Measurements from ENCODE around the gene PRPF38B. TPM values are rescaled to one million over a fixed set of nuclear protein-coding genes. Genes with fewer than 3 reads are reported as not detected.
"Not testable (repeated sequence)": the region's sequence is repeated elsewhere in the genome, so short reads cannot be mapped to it uniquely, and the experiment has no call there.

PRPF38B gene
- total RNA-seq, 2 experiments from 2014 or later, result 50.4 to 52.2 TPM

DNA sequence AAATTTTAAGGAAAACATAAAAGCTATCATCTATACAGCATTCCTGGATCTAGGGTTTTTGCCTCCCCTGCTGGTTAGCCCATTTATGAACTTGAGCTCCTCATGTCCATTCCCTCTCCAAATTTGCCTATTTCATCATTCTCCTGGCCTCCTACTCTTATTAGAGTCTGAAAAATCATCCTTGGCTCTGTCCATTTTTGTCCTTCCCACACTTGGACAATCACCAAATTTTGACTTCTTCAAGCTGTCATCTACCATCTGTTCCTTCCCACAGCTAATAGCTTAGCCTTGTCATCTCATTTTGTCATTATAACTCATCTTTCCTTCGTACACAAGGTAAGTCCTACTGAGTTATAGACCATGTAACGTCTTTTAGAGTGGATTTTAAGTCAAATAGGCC, 29.0 kb upstream of the PRPF38B start:
- CTCF ChIA-PET, result interaction anchor here (1.4 to 1.9 kb wide), 2 partner anchors 19 to 103 kb away, joined by 5 to 6 read pairs; partner anchors contain the start of gene EEIG2
- peaks cover 1% of the 10 kb centered on the region for H3K36me3 Mint-ChIP-seq (ENCODE audit: low read depth)
- H3K4me1 Mint-ChIP-seq (ENCODE audit: low read depth), result peaks cover 25% of the 10 kb centered on the region
- intact Hi-C loops (cut with micrococcal nuclease), result loop anchor here (5.0 kb wide), 3 partner anchors 214 to 429 kb away; partner anchors contain the start of genes CLCC1, GPSM2 and TMEM167B
- no peak for DNase-seq
- H3K9me3 Mint-ChIP-seq, result no peaks in the 10 kb centered on the region
- H3K27ac Mint-ChIP-seq, result no peak overlapping the region
- no peak overlapping the region for H3K4me3 Mint-ChIP-seq
- no peaks in the 10 kb centered on the region for H3K27me3 Mint-ChIP-seq (ENCODE audit: low read depth)

DNA sequence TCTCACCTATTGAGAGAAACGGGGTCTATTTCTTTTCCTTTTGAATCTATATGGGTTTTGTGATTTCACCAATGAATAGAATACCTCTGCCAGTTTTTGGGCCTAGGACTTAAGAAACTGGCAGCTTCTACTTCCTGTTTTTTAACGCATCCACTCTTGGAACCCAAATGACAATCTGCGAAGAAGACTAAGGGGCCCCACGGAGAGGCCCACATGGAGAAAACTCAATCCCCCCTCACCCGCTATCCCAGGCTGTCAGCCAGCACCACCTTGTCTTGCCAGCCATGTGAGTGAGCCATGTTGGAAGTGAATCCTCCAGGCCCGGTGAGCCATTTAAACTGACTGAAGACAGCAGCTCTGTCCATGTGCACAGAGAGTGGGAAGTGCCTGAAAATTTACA, 27.6 kb upstream of the PRPF38B start:
- H3K4me1 Mint-ChIP-seq (ENCODE audit: low read depth), result peaks cover 25% of the 10 kb centered on the region
- peaks cover 1% of the 10 kb centered on the region for H3K36me3 Mint-ChIP-seq (ENCODE audit: low read depth)
- H3K4me3 Mint-ChIP-seq, result no peak overlapping the region
- intact Hi-C loops (cut with micrococcal nuclease), result loop anchor here (5.0 kb wide), 3 partner anchors 213 to 428 kb away; partner anchors contain the start of genes CLCC1, GPSM2 and TMEM167B
- no peak overlapping the region for H3K27ac Mint-ChIP-seq
- no peaks in the 10 kb centered on the region for H3K27me3 Mint-ChIP-seq (ENCODE audit: low read depth)
- CTCF ChIA-PET, result interaction anchor here (0.7 to 1.3 kb wide), 2 partner anchors 21 to 105 kb away, joined by 3 read pairs; partner anchors contain the start of gene EEIG2
- DNase-seq, result no peak
- no peaks in the 10 kb centered on the region for H3K9me3 Mint-ChIP-seq

DNA sequence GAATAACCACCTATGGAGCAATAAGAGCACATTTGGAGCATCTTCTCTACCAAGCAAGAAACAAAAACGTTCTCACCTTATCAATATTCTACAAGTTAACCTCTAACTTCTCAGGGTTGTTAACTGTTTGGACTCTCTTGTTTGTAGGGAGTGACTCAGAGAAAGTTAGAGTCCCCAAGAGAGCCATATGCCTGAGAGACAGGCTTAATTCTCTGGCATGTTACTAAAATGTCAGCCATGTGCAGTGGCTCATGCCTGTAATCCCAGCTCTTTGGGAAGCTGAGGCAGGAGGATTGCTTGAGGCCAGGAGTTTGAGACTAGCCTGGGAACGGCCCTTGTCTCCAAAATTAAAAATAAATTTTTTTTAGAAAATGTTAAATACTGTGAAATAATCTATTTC, 27.0 kb upstream of the PRPF38B start:
- H3K4me3 Mint-ChIP-seq, result no peak overlapping the region
- no peaks in the 10 kb centered on the region for H3K9me3 Mint-ChIP-seq
- H3K27me3 Mint-ChIP-seq (ENCODE audit: low read depth), result no peaks in the 10 kb centered on the region
- CTCF ChIA-PET, result interaction anchor here (0.7 to 1.3 kb wide), 3 partner anchors 21 to 106 kb away, joined by 3 to 4 read pairs (median 3); partner anchors contain the start of gene EEIG2
- H3K4me1 Mint-ChIP-seq (ENCODE audit: low read depth), result peaks cover 25% of the 10 kb centered on the region
- intact Hi-C loops (cut with micrococcal nuclease), result no loop called here
- DNase-seq, result no peak
- H3K36me3 Mint-ChIP-seq (ENCODE audit: low read depth), result peaks cover 1% of the 10 kb centered on the region
- no peak overlapping the region for H3K27ac Mint-ChIP-seq

DNA sequence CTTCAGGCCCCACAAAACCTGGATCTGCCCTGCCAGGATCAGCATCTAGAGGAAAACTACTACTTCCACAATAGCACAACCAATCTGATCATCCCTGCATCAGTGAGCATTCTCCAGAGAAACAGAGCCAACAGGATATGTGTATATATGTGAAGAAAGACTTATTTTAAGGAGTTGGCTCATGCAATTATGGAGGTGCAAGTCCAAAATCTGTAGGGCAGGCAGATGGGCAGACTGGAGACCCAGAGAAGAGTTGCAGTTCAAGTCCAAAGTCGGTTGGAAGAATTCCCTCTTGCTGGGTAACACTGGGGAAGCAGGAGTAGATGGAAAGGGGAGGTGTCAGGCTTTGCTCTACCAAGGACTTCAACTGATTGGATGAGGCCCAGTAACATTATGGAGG, 26.3 kb upstream of the PRPF38B start:
- Mint-ChIP-seq H3K9me3 (no peaks in the 10 kb centered on the region), H3K27me3 (ENCODE audit: low read depth) (no peaks in the 10 kb centered on the region), H3K4me1 (ENCODE audit: low read depth) (peaks cover 22% of the 10 kb centered on the region), H3K27ac (no peak overlapping the region), H3K36me3 (ENCODE audit: low read depth) (peaks cover 1% of the 10 kb centered on the region), H3K4me3 (no peak overlapping the region)
- CTCF ChIA-PET, result interaction anchor here (0.7 to 1.3 kb wide), 2 partner anchors 22 to 106 kb away, joined by 3 to 4 read pairs; partner anchors contain the start of gene EEIG2
- intact Hi-C loops (cut with micrococcal nuclease), result no loop called here
- no peak for DNase-seq

DNA sequence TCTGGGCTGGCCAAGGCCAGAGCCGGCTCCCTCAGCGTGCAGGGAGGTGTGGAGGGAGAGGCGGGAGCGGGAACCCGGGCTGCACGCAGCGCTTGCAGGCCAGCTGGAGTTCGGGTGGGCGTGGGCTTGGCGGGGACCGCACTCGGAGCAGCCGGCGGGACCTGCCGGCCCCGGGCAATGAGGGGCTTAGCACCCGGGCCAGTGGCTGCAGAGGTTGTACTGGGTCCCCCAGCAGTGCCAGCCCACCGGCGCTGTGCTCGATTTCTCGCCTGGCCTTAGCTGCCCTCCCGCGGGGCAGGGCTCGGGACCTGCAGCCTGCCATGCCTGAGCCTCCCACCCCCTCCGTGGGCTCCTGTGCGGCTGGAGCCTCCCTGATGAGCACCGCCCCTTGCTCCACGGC, 24.7 kb upstream of the PRPF38B start:
- CTCF ChIA-PET; H3K27ac Mint-ChIP-seq; H3K27me3 Mint-ChIP-seq (ENCODE audit: low read depth); H3K36me3 Mint-ChIP-seq (ENCODE audit: low read depth); DNase-seq; intact Hi-C loops (cut with micrococcal nuclease); H3K4me3 Mint-ChIP-seq; H3K9me3 Mint-ChIP-seq: not testable (repeated sequence)
- H3K4me1 Mint-ChIP-seq (ENCODE audit: low read depth), result peaks cover 19% of the 10 kb centered on the region

DNA sequence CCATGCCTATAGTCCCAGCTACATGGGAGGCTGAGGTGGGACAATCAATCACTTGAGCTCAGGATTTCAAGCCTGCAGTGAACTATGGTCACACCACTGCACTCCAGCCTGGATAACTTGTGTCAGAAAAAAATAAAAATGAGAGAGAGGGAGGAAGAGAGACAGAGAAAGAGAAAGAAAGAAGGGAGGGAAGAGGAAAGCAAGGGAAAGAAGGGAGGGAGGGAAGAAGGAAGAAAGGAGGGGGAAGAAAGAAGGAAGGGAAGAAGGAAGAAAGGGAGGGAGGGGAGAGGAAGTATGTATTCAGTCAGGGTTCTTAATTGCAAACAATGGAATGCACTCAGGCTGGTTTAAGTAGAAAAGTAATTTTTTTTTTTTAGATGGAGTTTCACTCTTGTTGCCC, 23.3 kb upstream of the PRPF38B start:
- H3K36me3 Mint-ChIP-seq (ENCODE audit: low read depth), result no peaks in the 10 kb centered on the region
- DNase-seq, result no peak
- H3K4me3 Mint-ChIP-seq, result no peak overlapping the region
- CTCF ChIA-PET, result interaction anchor here (0.7 to 1.4 kb wide), 2 partner anchors 22 to 25 kb away, joined by 3 to 5 read pairs; no protein-coding TSS in a partner anchor
- H3K4me1 Mint-ChIP-seq (ENCODE audit: low read depth), result peaks cover 11% of the 10 kb centered on the region
- H3K27me3 Mint-ChIP-seq (ENCODE audit: low read depth), result no peaks in the 10 kb centered on the region
- no peak overlapping the region for H3K27ac Mint-ChIP-seq
- H3K9me3 Mint-ChIP-seq, result no peaks in the 10 kb centered on the region
- intact Hi-C loops (cut with micrococcal nuclease), result no loop called here

DNA sequence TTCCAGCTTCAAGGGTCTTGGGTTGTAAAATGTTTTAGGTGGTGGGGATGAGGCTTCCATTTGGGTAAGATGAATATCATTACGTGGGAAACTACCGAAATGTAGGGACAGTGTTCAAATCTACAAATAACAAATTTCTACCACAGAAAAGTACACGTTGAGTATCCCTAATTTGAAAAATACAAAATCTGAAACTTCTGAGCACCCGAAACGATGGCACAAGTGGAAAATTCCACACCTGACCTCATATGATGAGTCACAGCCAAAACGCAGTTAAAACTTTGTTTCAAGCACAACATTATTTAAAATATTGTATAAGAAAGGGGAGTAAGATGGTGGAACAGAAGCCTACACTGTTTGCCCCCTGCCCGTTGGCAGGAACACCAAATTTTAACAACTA, 22.4 kb upstream of the PRPF38B start:
- H3K36me3 Mint-ChIP-seq (ENCODE audit: low read depth), result no peaks in the 10 kb centered on the region
- no peak overlapping the region for H3K4me3 Mint-ChIP-seq
- intact Hi-C loops (cut with micrococcal nuclease), result no loop called here
- peaks cover 11% of the 10 kb centered on the region for H3K4me1 Mint-ChIP-seq (ENCODE audit: low read depth)
- CTCF ChIA-PET, result interaction anchor here (1.4 kb wide), 1 partner anchor 26 kb away, joined by 3 read pairs; no protein-coding TSS in a partner anchor
- H3K27ac Mint-ChIP-seq, result no peak overlapping the region
- no peaks in the 10 kb centered on the region for H3K27me3 Mint-ChIP-seq (ENCODE audit: low read depth)
- DNase-seq, result no peak
- no peaks in the 10 kb centered on the region for H3K9me3 Mint-ChIP-seq

DNA sequence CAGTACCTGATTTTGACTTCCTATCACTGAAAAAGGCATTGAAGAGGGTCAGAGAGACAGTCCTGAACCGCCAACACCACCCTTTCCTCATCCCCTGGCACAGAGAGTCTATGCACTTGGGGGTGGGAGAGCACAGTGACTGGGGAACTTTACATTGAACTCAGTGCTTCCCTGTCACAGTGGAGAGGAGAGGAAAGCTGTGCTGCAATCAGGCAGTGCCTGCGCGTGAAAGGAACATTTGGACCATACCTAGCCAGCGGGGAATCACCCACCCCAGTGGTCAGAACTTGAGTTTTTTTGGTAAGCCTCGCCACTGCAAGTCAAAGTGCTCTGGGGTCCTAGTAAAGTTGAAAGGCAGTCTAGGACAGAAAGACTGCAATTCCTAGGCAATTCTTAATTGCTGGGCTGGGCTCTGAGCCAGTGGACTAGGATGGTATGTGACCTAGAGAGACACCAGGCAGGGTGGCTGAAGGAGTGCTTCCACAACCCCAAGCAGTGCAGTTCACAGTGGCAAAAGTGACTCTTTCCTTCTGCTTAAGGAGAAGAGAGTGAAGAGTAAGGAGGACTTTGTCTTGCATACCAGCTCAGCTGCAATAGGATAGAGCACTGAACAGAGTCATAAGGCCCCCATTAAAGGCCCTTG, 21.9 kb upstream of the PRPF38B start:
- Mint-ChIP-seq H3K4me1 (ENCODE audit: low read depth) (peaks cover 11% of the 10 kb centered on the region), H3K9me3 (no peaks in the 10 kb centered on the region), H3K4me3 (no peak overlapping the region), H3K36me3 (ENCODE audit: low read depth) (no peaks in the 10 kb centered on the region), H3K27me3 (ENCODE audit: low read depth) (no peaks in the 10 kb centered on the region), H3K27ac (no peak overlapping the region)
- no peak for DNase-seq
- intact Hi-C loops (cut with micrococcal nuclease), result no loop called here
- CTCF ChIA-PET, result no interaction called here

DNA sequence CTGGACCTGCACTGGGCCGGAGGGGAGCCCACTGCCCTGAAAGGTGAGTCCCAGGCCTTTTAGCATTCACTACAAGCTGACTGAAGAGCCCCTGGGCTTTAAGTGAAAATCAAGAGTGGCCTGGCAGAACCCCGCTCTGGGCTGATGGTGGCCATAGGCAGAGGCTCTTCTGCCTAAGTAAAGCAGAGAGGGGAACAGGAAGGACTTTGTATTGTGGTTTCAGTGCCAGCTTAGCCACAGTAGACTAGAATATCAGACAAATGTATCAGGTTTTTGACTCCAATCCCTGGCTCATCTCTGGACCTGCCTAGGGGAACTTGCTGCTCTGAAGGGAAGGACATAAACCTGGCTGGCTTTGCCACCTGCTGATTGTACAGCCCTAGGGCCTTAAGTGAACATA, 21.0 kb upstream of the PRPF38B start:
- no peak overlapping the region for H3K27ac Mint-ChIP-seq
- no peak overlapping the region for H3K4me3 Mint-ChIP-seq
- H3K27me3 Mint-ChIP-seq (ENCODE audit: low read depth), result no peaks in the 10 kb centered on the region
- H3K9me3 Mint-ChIP-seq, result no peaks in the 10 kb centered on the region
- CTCF ChIA-PET, result no interaction called here
- intact Hi-C loops (cut with micrococcal nuclease), result no loop called here
- H3K4me1 Mint-ChIP-seq (ENCODE audit: low read depth), result peaks cover 11% of the 10 kb centered on the region
- H3K36me3 Mint-ChIP-seq (ENCODE audit: low read depth), result no peaks in the 10 kb centered on the region
- no peak for DNase-seq

DNA sequence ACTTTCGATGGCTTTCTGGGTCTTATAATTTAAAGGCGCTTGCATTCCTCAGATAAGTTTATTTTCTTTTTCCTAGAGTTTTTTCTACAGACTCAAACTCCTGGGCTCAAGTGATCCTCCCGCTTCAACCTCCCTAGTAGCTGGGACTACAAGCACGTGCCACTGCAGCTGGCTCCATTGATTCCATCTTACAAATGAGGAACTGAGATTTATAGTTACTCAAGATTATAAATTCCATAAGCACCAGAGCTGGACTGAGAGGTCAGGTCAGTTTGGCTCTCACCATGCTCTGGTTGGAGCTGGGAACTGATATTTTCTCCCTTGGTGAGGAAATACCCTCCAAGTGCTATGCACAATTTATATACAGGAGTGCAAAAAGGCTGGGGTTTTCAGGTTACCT, 13.4 kb upstream of the PRPF38B start:
- CTCF ChIA-PET, result no interaction called here
- Mint-ChIP-seq H3K27me3 (ENCODE audit: low read depth) (no peaks in the 10 kb centered on the region), H3K4me1 (ENCODE audit: low read depth) (peaks cover 11% of the 10 kb centered on the region), H3K27ac (no peak overlapping the region), H3K9me3 (no peaks in the 10 kb centered on the region), H3K36me3 (ENCODE audit: low read depth) (no peaks in the 10 kb centered on the region), H3K4me3 (no peak overlapping the region)
- no peak for DNase-seq
- intact Hi-C loops (cut with micrococcal nuclease), result no loop called here

DNA sequence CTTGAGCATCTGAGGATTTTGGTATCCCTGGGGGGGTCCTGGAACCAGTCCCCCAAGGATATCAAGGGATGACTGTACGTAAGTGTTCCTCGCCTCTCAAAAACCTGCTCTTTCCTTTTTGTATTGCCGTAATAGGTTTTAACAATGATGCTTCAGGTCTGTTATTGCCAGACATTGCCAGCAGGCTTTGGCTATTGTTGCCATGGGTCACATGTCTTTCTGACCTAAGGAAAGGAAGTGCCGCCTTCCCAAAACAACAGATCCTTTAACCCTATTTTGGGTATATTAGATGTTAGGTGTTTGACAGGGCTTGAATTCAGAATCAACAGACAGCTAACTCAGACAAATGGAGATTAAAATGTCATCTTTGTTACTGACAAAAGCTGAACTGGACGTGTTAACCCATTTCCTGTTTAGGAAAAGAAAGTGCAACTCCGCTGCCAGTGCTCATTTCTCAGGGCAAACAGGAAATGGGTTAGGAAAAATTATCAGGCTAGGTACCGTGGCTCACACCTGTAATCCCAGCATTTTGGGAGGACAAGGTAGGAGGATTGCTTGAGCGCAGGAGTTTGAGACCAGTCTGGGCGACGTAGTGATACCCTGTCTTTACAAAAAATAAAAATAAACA, 12.4 kb upstream of the PRPF38B start:
- no peaks in the 10 kb centered on the region for H3K9me3 Mint-ChIP-seq
- no peak for DNase-seq
- CTCF ChIA-PET, result no interaction called here
- no peaks in the 10 kb centered on the region for H3K36me3 Mint-ChIP-seq (ENCODE audit: low read depth)
- intact Hi-C loops (cut with micrococcal nuclease), result no loop called here
- peaks cover 11% of the 10 kb centered on the region for H3K4me1 Mint-ChIP-seq (ENCODE audit: low read depth)
- H3K27ac Mint-ChIP-seq, result no peak overlapping the region
- H3K27me3 Mint-ChIP-seq (ENCODE audit: low read depth), result no peaks in the 10 kb centered on the region
- H3K4me3 Mint-ChIP-seq, result no peak overlapping the region

DNA sequence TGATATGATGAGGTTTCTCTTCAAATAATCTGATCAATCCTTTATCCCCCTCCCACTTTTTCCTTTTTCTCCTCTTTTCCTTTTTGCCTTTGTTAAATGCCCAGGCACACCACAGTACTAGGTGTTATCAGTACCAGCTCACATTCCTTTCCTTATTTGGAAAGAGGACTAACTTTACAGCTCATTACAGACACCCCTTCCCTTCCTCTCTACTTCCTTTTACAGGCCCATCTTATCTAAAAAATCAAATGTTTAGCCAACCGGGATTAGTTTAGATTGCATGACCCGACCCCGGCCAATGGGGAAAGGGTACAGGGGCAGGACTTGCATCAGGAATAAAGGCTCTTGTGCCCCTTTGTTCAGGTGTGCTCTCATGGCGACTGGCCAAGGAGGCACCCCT, 10.4 kb upstream of the PRPF38B start:
- DNase-seq; H3K27me3 Mint-ChIP-seq (ENCODE audit: low read depth); H3K36me3 Mint-ChIP-seq (ENCODE audit: low read depth); H3K27ac Mint-ChIP-seq; H3K9me3 Mint-ChIP-seq; H3K4me3 Mint-ChIP-seq; intact Hi-C loops (cut with micrococcal nuclease): not testable (repeated sequence)
- peaks cover 11% of the 10 kb centered on the region for H3K4me1 Mint-ChIP-seq (ENCODE audit: low read depth)
- CTCF ChIA-PET, result interaction anchor here (0.7 to 0.8 kb wide), 2 partner anchors 10 to 42 kb away, joined by 4 read pairs; partner anchors contain the start of gene PRPF38B

DNA sequence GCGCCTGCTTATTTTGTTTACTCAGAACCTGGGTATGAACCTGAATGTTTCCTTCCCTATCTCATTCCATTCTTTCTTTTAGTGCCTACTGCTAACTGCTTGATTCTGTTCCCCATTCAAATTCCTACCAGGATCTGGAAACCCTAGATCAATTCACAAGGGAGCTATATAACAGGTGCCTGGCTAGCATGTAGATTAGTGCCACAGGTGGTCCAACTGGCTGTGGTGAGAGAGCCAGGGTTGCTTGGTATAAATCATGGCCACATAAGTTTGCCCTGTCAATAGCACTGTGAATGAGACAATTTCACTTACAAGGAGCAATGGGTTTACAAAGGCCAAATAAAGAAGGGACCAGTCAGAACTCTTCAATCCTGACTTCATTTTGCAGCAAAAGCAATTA, 6.6 kb upstream of the PRPF38B start:
- CTCF ChIA-PET, result no interaction called here
- no peaks in the 10 kb centered on the region for H3K9me3 Mint-ChIP-seq
- no peak overlapping the region for H3K27ac Mint-ChIP-seq
- no peaks in the 10 kb centered on the region for H3K27me3 Mint-ChIP-seq (ENCODE audit: low read depth)
- H3K36me3 Mint-ChIP-seq (ENCODE audit: low read depth), result no peaks in the 10 kb centered on the region
- no peak for DNase-seq
- intact Hi-C loops (cut with micrococcal nuclease), result no loop called here
- H3K4me3 Mint-ChIP-seq, result no peak overlapping the region
- H3K4me1 Mint-ChIP-seq (ENCODE audit: low read depth), result peaks cover 6% of the 10 kb centered on the region
